ENCODE data around the gene MRPS31. TPM values are rescaled to one million over a fixed set of nuclear protein-coding genes. Genes with fewer than 3 reads are reported as not detected.

MRPS31 gene
- total and polyA plus RNA-seq, 11 donors = 21.9 to 62.7 (median 29.1) TPM

DNA sequence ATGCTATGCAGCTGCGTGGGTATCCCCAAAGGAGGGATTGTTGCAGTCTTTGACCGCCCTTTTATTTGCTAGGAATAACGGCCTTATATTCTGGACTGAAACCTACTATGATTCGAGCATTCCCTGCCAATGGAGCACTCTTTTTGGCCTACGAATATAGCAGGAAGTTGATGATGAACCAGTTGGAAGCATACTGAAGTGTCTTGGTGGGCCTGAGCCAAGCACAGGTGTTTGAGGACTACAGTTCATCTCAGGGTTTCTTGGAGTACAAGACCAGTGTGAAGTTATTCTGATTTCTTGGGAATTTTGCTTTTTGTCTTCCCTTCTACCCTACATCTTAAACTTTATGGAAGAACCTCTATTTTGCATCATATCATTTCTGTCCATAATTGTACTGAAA is 38.5 kb upstream of the MRPS31 start:
- peaks cover 0 to 73% (median 45%) of the 10 kb centered on the region in 9 donors for H3K36me3 ChIP-seq
- H3K4me3 ChIP-seq = no peak overlapping the region
- 87 to 95% (median 93%) methylated on average over 5 of the region's 5 CpGs for WGBS, 4 donors
- no peak for TF ChIP-seq POLR2A (IDR thresholded peaks at IDR 0.05)
- TF ChIP-seq, protein P1, sequence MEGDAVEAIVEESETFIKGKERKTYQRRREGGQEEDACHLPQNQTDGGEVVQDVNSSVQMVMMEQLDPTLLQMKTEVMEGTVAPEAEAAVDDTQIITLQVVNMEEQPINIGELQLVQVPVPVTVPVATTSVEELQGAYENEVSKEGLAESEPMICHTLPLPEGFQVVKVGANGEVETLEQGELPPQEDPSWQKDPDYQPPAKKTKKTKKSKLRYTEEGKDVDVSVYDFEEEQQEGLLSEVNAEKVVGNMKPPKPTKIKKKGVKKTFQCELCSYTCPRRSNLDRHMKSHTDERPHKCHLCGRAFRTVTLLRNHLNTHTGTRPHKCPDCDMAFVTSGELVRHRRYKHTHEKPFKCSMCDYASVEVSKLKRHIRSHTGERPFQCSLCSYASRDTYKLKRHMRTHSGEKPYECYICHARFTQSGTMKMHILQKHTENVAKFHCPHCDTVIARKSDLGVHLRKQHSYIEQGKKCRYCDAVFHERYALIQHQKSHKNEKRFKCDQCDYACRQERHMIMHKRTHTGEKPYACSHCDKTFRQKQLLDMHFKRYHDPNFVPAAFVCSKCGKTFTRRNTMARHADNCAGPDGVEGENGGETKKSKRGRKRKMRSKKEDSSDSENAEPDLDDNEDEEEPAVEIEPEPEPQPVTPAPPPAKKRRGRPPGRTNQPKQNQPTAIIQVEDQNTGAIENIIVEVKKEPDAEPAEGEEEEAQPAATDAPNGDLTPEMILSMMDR (IDR thresholded peaks at IDR 0.05) = no peak
- intact Hi-C loops (cut with DNase I) = no loop called here
- no peak overlapping the region for H3K27ac ChIP-seq
- ATAC-seq = no peak
- no peaks in the 10 kb centered on the region for H3K4me1 ChIP-seq
- no peaks in the 10 kb centered on the region for H3K27me3 ChIP-seq
- H3K9me3 ChIP-seq = no peaks in the 10 kb centered on the region
- no peak for DNase-seq

DNA sequence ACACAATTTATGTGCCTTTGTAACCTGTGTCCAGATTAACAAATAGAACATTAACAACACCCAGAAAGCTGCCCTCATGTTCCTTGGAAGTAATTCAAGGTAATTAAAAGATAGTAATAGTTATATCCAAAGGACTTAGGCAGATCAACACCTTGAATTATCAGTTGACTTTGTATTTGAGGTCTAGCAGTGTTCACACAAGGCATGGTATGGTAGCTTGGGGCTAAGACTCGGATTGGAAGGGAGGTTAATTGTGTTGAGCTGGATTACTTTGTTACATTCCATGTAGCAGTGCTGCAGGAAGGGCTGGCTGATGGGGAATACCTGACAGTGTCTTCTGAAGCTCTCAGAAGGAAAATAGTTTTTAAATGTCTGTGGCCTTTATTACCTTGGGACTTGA is 35.3 kb upstream of the MRPS31 start:
- ATAC-seq = no peak
- no peak for TF ChIP-seq POLR2A (IDR thresholded peaks at IDR 0.05)
- TF ChIP-seq, protein P1 (IDR thresholded peaks at IDR 0.05) = no peak
- H3K27me3 ChIP-seq = no peaks in the 10 kb centered on the region
- intact Hi-C loops (cut with DNase I) = no loop called here
- H3K36me3 ChIP-seq = peaks cover 0 to 77% (median 55%) of the 10 kb centered on the region in 9 donors
- WGBS, 4 donors = 83 to 91% (median 88%) methylated on average over 1 of the region's 1 CpG
- no peaks in the 10 kb centered on the region for H3K9me3 ChIP-seq
- H3K27ac ChIP-seq = no peak overlapping the region
- H3K4me3 ChIP-seq = no peak overlapping the region
- DNase-seq = no peak
- H3K4me1 ChIP-seq = no peaks in the 10 kb centered on the region

DNA sequence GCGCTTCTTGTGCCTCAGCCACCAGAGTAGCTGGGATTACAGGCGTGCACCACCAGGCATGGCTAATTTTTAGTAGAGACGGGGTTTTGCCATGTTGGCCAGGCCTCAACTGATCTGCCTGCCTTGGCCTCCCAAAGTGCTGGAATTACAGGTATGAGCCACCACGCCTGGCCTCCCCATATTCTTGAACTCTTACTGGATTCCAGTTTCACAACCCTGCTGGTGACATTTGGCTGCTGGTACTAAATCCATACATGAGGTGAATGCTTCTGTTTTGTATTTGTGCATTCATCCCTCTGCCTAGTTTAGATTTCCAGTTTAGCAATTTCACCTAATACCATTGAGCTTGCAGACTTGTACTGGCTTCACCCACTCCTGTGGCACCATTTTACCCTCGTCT is 32.3 kb upstream of the MRPS31 start:
- ATAC-seq = no peak
- Histone ChIP-seq H3K27me3 (no peaks in the 10 kb centered on the region), H3K4me1 (no peaks in the 10 kb centered on the region), H3K27ac (no peak overlapping the region), H3K36me3 (peaks cover 0 to 81% (median 36%) of the 10 kb centered on the region in 9 donors), H3K9me3 (no peaks in the 10 kb centered on the region), H3K4me3 (no peak overlapping the region)
- WGBS, 4 donors = 92 to 99% (median 98%) methylated on average over 5 of the region's 5 CpGs
- intact Hi-C loops (cut with DNase I) = no loop called here
- DNase-seq = no peak
- TF ChIP-seq, protein P1 (IDR thresholded peaks at IDR 0.05) = no peak
- no peak for TF ChIP-seq POLR2A (IDR thresholded peaks at IDR 0.05)

DNA sequence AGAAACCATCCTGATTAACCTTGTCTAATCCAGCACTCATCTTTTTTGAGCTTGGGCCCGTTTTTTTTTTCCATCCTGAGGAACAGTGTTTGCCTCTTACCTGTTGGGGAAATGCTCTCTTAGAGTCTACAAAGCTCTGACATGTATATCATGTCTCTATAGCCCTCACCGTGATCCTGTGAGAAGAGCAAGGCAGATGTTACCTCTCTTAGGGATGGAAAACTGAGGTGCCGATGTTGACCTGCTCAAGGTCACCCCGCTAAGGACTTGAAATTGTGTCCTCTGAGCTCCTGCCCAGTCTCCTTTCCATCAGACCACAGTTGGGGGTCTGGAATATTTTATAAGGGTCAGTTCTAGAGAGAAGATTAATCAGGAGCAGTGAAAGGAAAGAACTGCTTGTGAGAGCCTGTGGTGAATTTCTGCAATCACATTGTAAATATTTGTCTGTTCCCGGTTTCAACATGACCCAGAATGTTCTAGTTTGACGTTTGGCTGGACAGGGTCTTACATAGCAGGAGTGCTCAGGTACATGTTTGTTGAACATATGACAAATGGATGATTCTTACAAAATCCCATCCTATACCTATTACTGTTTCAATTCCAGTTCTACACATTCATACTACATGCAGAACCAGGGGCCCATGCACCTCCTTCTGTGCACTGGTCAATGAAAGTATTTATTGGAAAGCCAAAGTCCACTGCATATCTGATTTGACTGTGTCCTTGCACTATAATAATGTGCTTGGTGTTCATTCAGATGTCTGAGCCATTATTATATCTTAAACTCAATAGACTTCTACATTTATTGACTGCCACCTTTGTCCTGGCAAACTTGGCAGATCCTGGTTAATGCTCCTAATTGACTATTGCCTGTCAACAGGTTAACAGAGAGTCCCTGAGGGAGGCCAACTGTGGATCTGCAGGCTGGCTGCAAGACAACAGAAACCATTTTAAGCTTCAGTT is 30.5 kb upstream of the MRPS31 start:
- 89 to 92% (median 90%) methylated on average over 6 of the region's 6 CpGs for WGBS, 4 donors
- Histone ChIP-seq H3K4me1 (no peaks in the 10 kb centered on the region), H3K9me3 (no peaks in the 10 kb centered on the region), H3K36me3 (peaks cover 0 to 81% (median 29%) of the 10 kb centered on the region in 9 donors), H3K4me3 (no peak overlapping the region), H3K27ac (no peak overlapping the region), H3K27me3 (no peaks in the 10 kb centered on the region)
- TF ChIP-seq, protein P1 (IDR thresholded peaks at IDR 0.05) = no peak
- TF ChIP-seq POLR2A (IDR thresholded peaks at IDR 0.05) = no peak
- intact Hi-C loops (cut with DNase I) = no loop called here
- ATAC-seq (no peak), DNase-seq (no peak)

All from heart left ventricle (tissue), 16 donors.